ENCODE data around the gene RARG. TPM values are rescaled to one million over a fixed set of nuclear protein-coding genes. Genes with fewer than 3 reads are reported as not detected.
A peak's percentile ranks its signal among the peaks of the same experiment; 100 is the strongest.

The RARG gene
- total RNA-seq, result 168 TPM

GRCh38 chr12:53231921-53232645, at the start of gene RARG:
RARG (minus strand) TSS chr12:53232209; CDS start chr12:53227545, 4,664 bp downstream.
- peak; percentile 67 for ATAC-seq

- peak; percentile 80 for ATAC-seq
These were observed 48.0 kb upstream of the RARG start for GRCh38 chr12:53279888-53280498.

- ATAC-seq, result peak; percentile 85
These were observed 47.4 kb upstream of the RARG start for GRCh38 chr12:53279283-53279869.

- ATAC-seq, result no peak
These were observed 46.0 kb upstream of the RARG start for GRCh38 chr12:53277981-53278380.

- ATAC-seq, result no peak
These were observed 44.5 kb upstream of the RARG start for GRCh38 chr12:53276511-53276910.

- peak; percentile 82 for ATAC-seq
These were observed 42.4 kb upstream of the RARG start for GRCh38 chr12:53274445-53274844.

- peak; percentile 8 for ATAC-seq
These were observed 36.9 kb upstream of the RARG start for GRCh38 chr12:53268630-53269562.

- peak; percentile 84 for ATAC-seq
These were observed 36.1 kb upstream of the RARG start, which contains the start of gene ESPL1 for GRCh38 chr12:53267999-53268629. ESPL1 (plus strand) TSS chr12:53268299; CDS start chr12:53268767, 468 bp downstream.

- no peak for ATAC-seq
These were observed 35.4 kb upstream of the RARG start for GRCh38 chr12:53267306-53267998.

GRCh38 chr12:53265783-53266182, 33.8 kb upstream of the RARG start:
- ATAC-seq, result no peak

GRCh38 chr12:53259891-53260290, 27.9 kb upstream of the RARG start:
- ATAC-seq, result no peak

GRCh38 chr12:53258541-53259539, 26.8 kb upstream of the RARG start:
- ATAC-seq, result no peak

- no peak for ATAC-seq
These were observed 24.0 kb upstream of the RARG start for GRCh38 chr12:53255996-53256395.

- no peak for ATAC-seq
These were observed 23.0 kb upstream of the RARG start for GRCh38 chr12:53254816-53255545.

GRCh38 chr12:53253298-53253697, 21.3 kb upstream of the RARG start:
- no peak for ATAC-seq

- ATAC-seq, result peak; percentile 92
These were observed 20.4 kb upstream of the RARG start for GRCh38 chr12:53252349-53252916.

- peak; percentile 78 for ATAC-seq
These were observed 19.7 kb upstream of the RARG start for GRCh38 chr12:53251477-53252348.

- ATAC-seq, result no peak
These were observed 13.3 kb upstream of the RARG start for GRCh38 chr12:53245286-53245685.
